Body of pancreas (tissue), 4 donors: ENCODE data around the gene SCN8A. TPM values are rescaled to one million over a fixed set of nuclear protein-coding genes. Genes with fewer than 3 reads are reported as not detected.
"Not testable (repeated sequence)": the region's sequence is repeated elsewhere in the genome, so short reads cannot be mapped to it uniquely, and the experiment has no call there.

Source experiments
- ATAC-seq: fragments of 150-250 bp; one replicate; pipeline ENCODE4 v1.9.1; 2016
- DNase-seq, 4 donors: peaks; one replicate each; pipeline ENCODE4 v3.0.0-alpha.2; 2019
- H3K27ac ChIP-seq, 4 donors: fragments of 200-600 bp; sonication (generic); 1 replicate in 3 of 4; 2 replicates in 1 of 4; pipeline versions ENCODE4 v1.5.1 to v1.6.1; 2016 to 2019; ENCODE audit warnings: mild to moderate bottlenecking in 1 of 4, mixed read lengths in 1 of 4, moderate library complexity in 1 of 4
- H3K27me3 ChIP-seq, 2 donors: fragments of 200-600 bp; sonication (generic); one replicate each; pipeline ENCODE4 v1.6.0; 2016; ENCODE audit warnings: mild to moderate bottlenecking in 1 of 2
- H3K36me3 ChIP-seq, 2 donors: fragments of 200-600 bp; sonication (generic); replicated peaks in 1 of 2; 2 replicates each; pipeline ENCODE4 v1.5.1; 2016; ENCODE audit warnings: low read depth in 2 of 2; ENCODE audit not compliant: insufficient read depth in 1 of 2
- H3K4me1 ChIP-seq: fragments of 200-600 bp; sonication (generic); one replicate; pipeline ENCODE4 v1.6.0; 2016
- H3K4me3 ChIP-seq, 2 donors: fragments of 200-600 bp; sonication (generic); 1 replicate in 1 of 2; 2 replicates in 1 of 2; pipeline ENCODE4 v1.5.1; 2016 to 2019
- H3K9me3 ChIP-seq, 3 donors: fragments of 200-600 bp; sonication (generic); 1 replicate in 2 of 3; 2 replicates in 1 of 3; pipeline ENCODE4 v1.5.1; 2016
- POLR2A ChIP-seq, 3 donors: fragments of 450-650 bp; IDR thresholded peaks; one replicate each; pipeline ENCODE4 v1.6.1; 2016; ENCODE audit warnings: antibody characterized with exemption in 3 of 3, mild to moderate bottlenecking in 2 of 3
- WGBS, 2 donors: methylation state at CpG; one replicate each; pipeline ENCODE4 v1.1.5; 2017; 5-methylcytosine and 5-hydroxymethylcytosine counted together
- intact Hi-C: fragments of 100-400 bp; cut with DNase I; formaldehyde crosslinking; loops from one replicate; pipeline ENCODE4 v1.15.1; 2023
- total RNA-seq, 2 donors: library from RNA; depleted of rRNA; stranded (reverse); fragments of >200 nt; gene quantifications; one replicate each; pipeline ENCODE4 v1.1.0, GENCODE V29; 2016
- TF ChIP-seq, protein P1 (sequence below), 7 experiments: fragments of 450-650 bp in 4 of 7; fragments of 200-600 bp in 3 of 7; sonication (generic) in 3 of 7; IDR thresholded peaks; one replicate each; pipeline ENCODE4 v1.5.1; 2016 to 2019; ENCODE audit warnings: antibody characterized with exemption in 7 of 7

Gene SCN8A
- total RNA-seq, 2 donors from 2014 or later = 4.9 to 11.2 TPM

DNA sequence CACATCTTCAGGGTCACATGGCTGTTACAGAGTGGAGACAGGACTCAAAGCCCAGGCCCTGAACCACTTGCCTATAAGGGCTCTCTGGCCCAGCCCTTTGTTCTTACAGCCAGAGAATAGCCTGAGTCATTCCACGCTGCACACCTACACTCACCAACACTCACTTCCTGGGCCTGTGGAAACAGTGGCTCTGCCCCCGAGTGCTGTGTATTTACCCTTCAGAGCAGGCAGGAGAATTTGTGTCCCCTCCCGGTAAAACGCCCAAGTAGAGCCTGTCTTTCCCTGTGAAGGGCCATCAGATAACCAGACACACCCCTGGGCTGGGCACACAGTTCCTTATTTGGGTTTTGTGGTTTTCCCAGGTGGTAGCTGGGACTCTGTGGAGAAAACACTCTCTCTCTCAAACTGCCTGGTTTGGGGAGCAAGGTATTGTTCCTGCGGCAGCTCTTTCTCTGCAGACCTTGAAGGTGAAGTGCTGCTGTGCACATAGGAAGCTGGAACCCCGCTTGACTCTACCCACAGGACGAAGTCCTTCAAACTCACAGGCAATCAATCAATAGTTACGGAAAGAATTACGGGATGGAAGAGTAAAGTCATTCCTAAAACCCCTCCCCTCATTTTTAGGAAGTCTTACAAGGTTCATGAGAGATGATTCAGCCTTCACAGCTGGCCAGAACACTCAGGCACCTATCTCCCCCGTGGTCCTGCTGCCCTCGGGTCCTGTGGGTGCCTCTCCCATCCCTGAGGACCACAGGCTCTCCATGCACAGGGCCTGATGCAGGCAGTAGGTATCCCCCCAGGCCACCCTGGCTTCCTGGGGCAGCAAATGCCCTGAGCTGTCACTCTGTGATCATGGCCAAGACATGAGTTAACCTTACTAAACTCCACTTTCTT, 237.1 kb downstream of the SCN8A start:
- Histone ChIP-seq H3K36me3 (no peaks in the 10 kb centered on the region), H3K27ac (no peak overlapping the region), H3K9me3 (no peaks in the 10 kb centered on the region), H3K27me3 (peaks cover 0 to 3% of the 10 kb centered on the region in 2 donors), H3K4me3 (no peak overlapping the region), H3K4me1 (no peaks in the 10 kb centered on the region)
- no peak for TF ChIP-seq POLR2A (IDR thresholded peaks at IDR 0.05)
- TF ChIP-seq, protein P1, sequence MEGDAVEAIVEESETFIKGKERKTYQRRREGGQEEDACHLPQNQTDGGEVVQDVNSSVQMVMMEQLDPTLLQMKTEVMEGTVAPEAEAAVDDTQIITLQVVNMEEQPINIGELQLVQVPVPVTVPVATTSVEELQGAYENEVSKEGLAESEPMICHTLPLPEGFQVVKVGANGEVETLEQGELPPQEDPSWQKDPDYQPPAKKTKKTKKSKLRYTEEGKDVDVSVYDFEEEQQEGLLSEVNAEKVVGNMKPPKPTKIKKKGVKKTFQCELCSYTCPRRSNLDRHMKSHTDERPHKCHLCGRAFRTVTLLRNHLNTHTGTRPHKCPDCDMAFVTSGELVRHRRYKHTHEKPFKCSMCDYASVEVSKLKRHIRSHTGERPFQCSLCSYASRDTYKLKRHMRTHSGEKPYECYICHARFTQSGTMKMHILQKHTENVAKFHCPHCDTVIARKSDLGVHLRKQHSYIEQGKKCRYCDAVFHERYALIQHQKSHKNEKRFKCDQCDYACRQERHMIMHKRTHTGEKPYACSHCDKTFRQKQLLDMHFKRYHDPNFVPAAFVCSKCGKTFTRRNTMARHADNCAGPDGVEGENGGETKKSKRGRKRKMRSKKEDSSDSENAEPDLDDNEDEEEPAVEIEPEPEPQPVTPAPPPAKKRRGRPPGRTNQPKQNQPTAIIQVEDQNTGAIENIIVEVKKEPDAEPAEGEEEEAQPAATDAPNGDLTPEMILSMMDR (IDR thresholded peaks at IDR 0.05) = no peak
- intact Hi-C loops = loop anchor here (10.0 kb wide), 1 partner anchor 403 kb away; the partner anchor contains the start of gene SLC4A8
- 55 to 65% methylated on average over 9 to 11 of the region's 11 CpGs for WGBS, 2 donors
- DNase-seq (no peak), ATAC-seq (no peak)

DNA sequence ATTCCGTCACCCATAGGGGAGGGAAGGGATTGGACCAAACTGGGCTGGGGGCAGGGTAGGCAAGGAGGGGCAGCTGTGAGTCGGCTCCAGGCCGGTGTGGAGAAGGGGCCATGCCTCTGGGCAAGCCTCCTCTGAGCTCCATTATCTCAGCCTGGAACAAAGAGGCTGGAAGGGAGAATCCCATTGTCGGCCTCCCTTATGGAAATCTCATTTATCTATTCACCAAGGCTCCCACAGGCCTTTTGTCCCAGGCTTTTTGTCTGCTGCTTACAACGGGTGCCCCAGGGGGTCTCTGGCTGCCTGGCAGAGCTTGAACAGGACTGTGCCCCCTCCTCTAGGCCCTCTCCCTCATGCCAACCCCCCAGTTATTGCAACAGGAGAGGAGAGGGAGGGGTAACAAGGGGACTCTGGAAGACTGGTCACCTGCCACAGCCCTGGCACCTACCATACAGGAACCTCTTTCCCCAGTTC, 238.0 kb downstream of the SCN8A start:
- TF ChIP-seq, protein P1 (IDR thresholded peaks at IDR 0.05) = no peak
- TF ChIP-seq POLR2A (IDR thresholded peaks at IDR 0.05) = no peak
- no peak overlapping the region for H3K27ac ChIP-seq
- 64 to 78% methylated on average over 5 of the region's 5 CpGs for WGBS, 2 donors
- intact Hi-C loops = loop anchor here (10.0 kb wide), 1 partner anchor 404 kb away; the partner anchor contains the start of gene SLC4A8
- no peaks in the 10 kb centered on the region for H3K36me3 ChIP-seq
- DNase-seq = no peak
- H3K9me3 ChIP-seq = no peaks in the 10 kb centered on the region
- H3K27me3 ChIP-seq = peaks cover 0 to 3% of the 10 kb centered on the region in 2 donors
- no peak overlapping the region for H3K4me3 ChIP-seq
- ATAC-seq = no peak
- H3K4me1 ChIP-seq = no peaks in the 10 kb centered on the region

DNA sequence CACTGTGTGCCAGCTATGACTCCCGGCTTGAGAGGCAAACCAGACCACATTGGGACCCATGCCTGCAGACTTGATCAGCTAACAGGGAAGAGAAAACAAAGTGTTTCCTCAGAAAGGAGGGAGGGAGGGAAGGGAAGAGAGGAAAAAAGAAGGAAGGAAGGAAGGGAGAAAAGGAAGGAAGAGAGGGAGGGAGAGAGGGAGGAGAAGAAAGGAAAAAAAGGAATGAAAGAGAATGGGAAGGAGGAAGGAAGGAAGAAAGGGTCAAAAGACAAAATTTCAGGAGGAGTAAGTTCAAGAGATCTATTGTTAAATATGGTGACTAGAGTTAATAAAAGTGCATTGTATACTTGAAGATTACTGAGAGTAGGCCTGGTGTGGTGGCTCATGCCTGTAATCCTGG, 238.6 kb downstream of the SCN8A start:
- H3K9me3 ChIP-seq = no peaks in the 10 kb centered on the region
- intact Hi-C loops = loop anchor here (10.0 kb wide), 1 partner anchor 405 kb away; the partner anchor contains the start of gene SLC4A8
- H3K36me3 ChIP-seq = no peaks in the 10 kb centered on the region
- H3K27ac ChIP-seq = no peak overlapping the region
- 65 to 86% methylated on average over 1 of the region's 1 CpG for WGBS, 2 donors
- ATAC-seq = no peak
- no peak overlapping the region for H3K4me3 ChIP-seq
- H3K27me3 ChIP-seq = peaks cover 0 to 3% of the 10 kb centered on the region in 2 donors
- H3K4me1 ChIP-seq = no peaks in the 10 kb centered on the region
- TF ChIP-seq POLR2A (IDR thresholded peaks at IDR 0.05) = no peak
- TF ChIP-seq, protein P1 (IDR thresholded peaks at IDR 0.05) = no peak
- DNase-seq = no peak

DNA sequence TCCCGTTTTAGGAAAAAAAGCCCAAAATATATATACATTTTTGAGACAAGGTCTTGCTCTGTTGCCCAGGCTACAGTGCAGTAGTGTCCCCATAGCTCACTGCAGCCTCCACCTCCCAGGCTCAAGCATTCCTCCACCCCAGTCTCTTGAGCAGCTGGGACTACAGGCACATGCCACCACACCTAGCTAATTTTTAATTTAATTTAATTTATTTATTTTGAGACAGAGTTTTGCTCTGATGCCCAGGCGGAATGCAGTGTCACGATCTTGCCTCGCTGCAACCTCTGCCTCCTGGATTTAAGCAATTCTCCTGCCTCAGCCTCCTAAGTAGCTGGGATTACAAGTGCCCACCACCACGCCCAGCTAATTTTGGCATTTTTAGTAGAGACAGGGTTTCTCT, 240.8 kb downstream of the SCN8A start:
- not testable (repeated sequence) for DNase-seq

DNA sequence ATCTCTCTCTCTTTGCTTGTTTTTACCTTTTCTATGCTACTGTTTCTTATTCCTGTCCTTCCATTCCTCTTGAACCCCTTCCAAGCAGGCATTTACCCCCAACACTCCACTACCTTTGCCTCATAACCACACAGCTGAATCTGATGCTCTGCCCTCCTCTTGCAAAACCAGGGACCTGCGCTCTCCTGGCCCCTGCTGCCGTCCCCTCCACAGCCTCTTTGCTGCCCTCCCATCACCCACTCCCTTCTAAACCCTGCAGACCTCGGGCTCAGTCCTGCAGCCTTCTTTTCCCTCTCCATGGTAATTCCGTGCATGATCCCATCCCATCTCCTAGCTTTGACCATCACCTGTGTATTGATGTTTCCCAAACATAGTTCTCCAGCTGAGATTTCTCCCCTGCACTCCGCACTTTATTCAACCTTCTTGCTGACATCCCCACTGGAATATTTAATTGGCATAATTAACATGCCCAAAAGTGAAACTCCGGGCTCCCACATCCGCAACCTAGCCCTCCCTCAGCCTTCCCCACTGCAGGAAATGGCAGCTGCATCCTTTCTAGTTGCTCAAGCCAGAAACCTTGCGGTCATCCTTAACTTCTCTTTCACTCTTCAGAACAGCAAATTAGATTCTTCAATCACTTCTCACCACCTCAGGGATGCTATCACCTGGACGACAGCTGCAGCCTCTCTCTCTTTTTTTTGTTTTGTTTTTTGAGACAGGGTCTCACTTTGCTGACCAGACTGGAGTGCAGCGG, 241.5 kb downstream of the SCN8A start:
- 36 to 49% methylated on average over 10 of the region's 10 CpGs for WGBS, 2 donors
- no peaks in the 10 kb centered on the region for H3K36me3 ChIP-seq
- intact Hi-C loops = no loop called here
- H3K4me3 ChIP-seq = no peak overlapping the region
- H3K9me3 ChIP-seq = no peaks in the 10 kb centered on the region
- ATAC-seq (no peak), DNase-seq (no peak)
- TF ChIP-seq POLR2A (IDR thresholded peaks at IDR 0.05) = no peak
- TF ChIP-seq, protein P1 (IDR thresholded peaks at IDR 0.05) = no peak
- H3K27me3 ChIP-seq = peaks cover 0 to 3% of the 10 kb centered on the region in 2 donors
- no peaks in the 10 kb centered on the region for H3K4me1 ChIP-seq
- H3K27ac ChIP-seq = no peak overlapping the region

More for the DNA sequence above, 240.8 kb downstream of the SCN8A start:
- H3K4me3 ChIP-seq, H3K27ac ChIP-seq, H3K4me1 ChIP-seq, ATAC-seq, H3K36me3 ChIP-seq, intact Hi-C loops, H3K9me3 ChIP-seq, H3K27me3 ChIP-seq: not testable (repeated sequence)
- 45 to 50% methylated on average over 5 of the region's 5 CpGs for WGBS, 2 donors
